UCSD-AML1 (cell line): ENCODE data around the gene GARS1.
"Not testable (repeated sequence)": the region's sequence is repeated elsewhere in the genome, so short reads cannot be mapped to it uniquely, and the experiment has no call there.

ENCODE experiments used
- DNase-seq: peaks from one replicate; lab custom pipeline; 2025; ENCODE audit not compliant: unreplicated experiment; lab: John Stamatoyannopoulos, UW

Gene GARS1

DNA sequence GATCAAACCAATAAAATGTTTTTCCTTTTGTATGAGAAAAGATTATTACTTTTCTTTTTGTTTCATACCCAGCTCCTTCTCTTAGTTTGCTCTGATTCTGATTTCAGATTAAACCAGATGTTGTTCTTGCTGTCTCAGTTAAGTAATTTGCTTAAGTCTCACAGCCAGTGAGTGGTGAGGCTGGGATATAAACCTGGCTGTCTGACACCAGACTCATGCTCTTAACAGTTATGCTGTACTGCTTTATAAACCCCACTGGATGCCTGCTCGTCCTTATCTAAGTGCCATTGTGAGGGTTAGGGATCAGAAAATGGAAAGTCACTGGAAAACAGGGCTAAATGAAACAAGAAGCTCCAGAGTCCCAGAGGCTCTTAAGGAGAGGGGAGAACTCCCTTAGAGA lies 24.3 kb downstream of the GARS1 start:
- DNase-seq: no peak

DNA sequence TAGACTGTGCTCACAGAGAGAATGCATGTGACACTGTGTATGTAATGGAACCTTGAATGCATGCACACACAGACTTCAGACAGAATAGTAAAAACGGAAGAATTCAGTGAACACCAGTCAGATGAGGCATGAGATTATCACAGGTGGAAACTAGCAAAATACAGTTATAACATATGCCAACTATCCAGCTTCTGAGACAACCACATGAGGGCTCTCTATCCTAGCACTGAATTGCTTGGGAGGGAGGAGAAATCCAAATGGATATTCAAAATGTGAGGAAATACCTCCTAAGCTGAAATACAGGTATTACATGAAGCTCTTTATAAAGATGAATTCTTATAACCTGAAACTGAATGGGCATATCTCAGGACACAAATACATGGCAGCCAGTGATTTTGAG lies 30.6 kb downstream of the GARS1 start:
- no peak for DNase-seq

- no peak for DNase-seq
Measured at GRCh38 chr7:30627026-30627425, 32.3 kb downstream of the GARS1 start.

- no peak for DNase-seq
Measured at GRCh38 chr7:30630986-30631385, 36.3 kb downstream of the GARS1 start.

DNA sequence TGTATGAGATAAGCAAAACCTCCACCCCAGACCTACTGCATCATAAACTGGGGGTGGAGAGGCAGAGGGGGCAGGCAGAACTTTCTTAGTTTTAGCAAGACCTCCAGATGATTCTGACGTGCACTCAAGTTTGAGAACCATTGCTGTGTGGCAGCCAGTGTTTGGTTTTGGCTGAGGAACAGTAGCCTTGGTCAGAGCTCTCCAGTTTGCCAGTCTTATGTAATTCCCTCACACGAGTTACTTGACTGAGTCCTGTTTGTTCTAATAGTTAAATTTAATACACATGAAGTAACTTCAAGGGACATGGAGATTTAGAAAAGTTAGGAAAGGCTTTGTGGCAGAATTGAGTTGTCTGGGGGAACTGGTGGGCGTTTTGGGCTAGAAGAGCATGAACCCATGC lies 38.5 kb downstream of the GARS1 start:
- no peak for DNase-seq

DNA sequence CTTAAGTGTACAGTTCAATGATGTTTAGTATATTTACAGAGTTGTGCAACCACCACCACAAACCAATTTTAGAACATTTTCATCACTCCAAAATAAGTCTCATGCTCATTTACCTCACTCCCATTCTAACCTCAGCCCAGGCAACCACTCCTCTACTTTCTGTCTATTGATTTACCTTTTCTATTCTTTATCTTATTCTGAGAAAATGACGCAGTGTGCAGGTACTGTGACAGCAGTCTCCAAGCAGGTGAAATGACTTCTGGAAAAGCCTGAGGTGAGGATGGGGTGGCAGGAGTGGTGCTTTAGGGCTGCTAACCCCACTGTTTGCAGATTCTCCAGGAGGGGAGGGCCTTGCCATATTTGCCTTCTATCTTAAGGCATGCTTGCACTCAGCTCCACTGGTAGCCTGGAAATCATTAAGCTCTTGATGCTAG lies 39.5 kb downstream of the GARS1 start:
- no peak for DNase-seq

GRCh38 chr7:30634634-30635201 lies 40.0 kb downstream of the GARS1 start:
- no peak for DNase-seq

DNA sequence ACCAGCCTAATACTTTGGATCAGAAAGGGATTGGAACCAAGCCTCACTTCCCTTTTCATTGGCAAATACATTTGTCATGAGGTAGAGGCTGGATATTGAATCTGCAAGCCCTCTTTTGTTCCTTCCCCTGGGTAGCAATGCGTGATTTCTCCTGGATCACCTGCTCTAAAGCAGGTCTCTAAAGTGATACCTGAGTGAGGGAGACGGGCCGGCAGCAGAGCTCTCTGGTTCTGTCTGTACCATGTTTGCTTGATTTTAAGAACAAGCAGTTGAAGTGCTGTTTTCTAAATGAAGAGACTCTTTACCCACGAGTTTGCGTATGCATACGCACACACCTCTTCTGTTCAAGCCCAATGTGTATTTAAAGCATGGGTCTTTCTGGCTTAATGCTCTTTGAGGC lies 41.1 kb downstream of the GARS1 start:
- no peak for DNase-seq

- not testable (repeated sequence) for DNase-seq
Measured at GRCh38 chr7:30642322-30642721, 47.6 kb downstream of the GARS1 start.

DNA sequence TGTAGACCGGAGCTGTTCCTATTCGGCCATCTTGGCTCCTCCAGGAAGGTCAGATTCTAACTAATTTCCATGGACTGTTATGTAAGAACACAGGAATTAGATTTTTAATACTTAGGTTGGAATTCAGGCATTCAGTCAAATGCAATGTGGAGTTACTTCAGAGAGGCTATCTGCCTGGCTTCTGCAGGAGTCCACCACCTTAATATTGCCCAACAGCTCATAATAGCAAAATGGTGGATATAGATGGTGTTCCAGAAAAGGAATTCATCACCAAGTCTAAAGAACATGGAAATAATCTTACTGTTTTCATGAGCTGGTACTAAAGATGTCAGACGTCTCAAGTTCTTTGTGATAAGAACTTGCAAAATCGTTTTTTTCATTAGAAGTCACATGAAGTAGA lies 48.1 kb downstream of the GARS1 start:
- no peak for DNase-seq

DNA sequence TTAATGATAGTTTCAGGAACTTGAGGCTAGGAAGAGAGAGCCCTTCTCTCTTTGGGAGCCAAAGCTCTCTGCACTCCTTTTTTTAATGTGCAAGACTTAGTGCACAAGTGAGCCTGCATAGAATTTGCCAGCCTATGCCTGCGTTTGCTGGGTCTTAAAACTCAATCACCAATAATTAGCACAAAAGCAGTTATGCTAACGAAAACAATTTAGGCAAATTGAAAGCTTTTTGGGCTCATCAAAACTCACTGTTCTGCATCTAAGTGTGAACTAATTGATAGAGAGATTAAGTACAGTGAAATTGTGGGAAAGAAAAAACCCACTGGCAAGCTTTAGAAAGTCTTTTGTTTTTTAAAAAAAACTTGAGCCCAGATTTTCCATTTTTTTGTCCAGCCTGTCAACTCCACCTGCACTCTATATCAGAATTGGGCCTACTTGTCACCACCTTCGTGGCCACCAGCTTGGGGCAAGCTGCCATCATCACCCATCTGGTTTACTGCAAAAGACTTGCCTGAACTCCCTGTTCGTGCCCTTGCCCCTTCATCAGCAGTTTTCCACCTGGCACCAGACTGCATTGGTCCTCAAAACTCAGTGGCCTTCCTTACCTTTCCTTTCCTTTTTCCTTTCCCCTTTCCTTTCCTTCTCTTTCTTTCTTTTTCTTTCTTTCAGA lies 49.7 kb downstream of the GARS1 start:
- no peak for DNase-seq

GRCh38 chr7:30645661-30646060 lies 51.0 kb downstream of the GARS1 start:
- DNase-seq: no peak

GRCh38 chr7:30646154-30646553 lies 51.5 kb downstream of the GARS1 start:
- DNase-seq: no peak

DNA sequence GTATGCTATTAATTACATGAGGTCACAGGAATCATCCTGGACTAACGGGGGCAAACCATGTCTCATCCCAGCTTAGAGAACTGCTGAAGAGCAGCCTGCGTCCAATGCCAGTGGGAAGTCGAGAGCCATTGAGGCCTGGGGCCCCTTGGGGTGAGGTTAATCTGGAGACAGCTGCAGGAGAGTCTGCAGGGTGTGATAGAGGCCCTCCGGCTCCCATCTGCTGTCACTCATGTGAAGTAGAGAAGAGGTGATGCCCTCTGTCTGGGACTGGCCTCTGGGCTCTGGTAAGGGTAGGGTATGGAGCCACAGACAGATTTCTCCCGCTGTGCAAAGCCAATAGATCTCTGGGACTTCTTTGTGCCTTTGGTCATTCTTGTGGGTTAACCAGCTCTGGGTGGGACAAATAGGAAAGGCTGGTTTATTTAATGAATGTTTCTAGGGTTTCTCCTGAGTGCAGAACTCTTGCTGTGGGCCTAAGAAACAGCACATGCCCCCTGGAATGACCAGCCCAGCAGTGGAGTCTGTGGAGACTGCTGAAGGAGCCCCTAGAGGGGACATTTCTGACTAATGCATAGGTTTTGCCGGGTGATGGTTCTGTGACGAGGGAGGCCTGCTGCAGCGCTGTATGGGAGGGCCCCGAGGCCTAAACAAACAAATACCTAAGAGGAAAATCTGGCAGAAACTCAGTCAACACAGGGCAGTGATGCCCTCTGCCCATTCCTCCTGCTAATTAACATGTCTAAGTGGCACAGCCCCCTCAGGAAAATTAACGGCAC lies 53.1 kb downstream of the GARS1 start:
- DNase-seq: no peak

GRCh38 chr7:30648744-30649540 lies 54.3 kb downstream of the GARS1 start:
- DNase-seq: no peak

DNA sequence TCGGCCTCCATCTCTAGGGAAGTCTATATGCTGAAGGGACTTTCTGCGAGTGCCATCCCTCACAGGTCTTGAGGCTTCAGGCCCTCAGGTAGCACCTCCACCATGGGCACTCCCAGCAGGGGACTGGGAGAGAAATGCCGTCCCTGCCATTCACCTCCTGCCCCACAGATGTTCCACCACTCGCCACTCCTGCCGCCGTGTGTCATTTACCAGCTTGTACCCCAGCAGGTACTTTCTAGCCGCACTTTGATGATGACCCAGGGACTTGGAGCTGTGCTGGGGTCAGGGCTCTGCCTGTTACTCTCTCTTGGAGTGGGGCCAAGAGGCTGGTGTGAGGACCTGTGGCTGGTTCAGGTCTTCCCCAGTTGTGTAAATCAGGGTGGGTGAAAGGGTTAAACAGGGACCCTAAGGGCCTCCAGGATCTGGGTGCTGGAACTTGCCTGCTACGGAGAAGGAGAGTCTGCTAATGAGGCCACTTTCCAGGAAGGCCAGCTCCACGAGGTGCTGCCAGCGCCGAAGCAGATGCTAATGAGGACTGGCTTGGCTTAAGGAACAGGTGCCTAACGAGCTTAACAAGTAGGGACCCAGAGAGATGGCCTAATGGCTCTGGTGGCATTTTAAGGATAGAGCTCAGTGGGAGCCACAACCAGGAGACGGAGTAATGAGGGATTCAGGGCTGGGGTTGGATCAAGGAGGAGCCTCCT lies 55.2 kb downstream of the GARS1 start:
- DNase-seq: no peak

- no peak for DNase-seq
Measured at GRCh38 chr7:30650421-30650808, 55.7 kb downstream of the GARS1 start.

DNA sequence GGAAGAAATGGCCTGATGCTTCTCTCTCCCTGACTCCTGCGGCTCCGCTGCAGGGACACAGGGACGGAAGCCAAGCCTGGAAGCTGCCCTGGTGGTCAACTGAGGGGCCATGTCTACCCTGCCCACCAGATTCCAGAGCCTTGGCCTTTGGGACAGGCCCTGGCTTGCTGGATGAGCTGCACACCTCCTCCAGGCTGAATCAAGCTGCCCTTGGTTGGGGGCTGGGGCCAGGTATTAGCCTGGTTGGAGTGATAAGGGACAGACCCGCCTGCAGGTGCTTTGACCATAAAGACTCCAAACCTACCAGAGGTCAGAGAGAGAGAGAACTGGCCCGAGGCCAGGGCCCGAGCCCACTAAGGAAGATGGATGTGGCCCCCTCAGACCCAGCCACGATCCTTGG lies 57.5 kb downstream of the GARS1 start:
- DNase-seq: no peak

GRCh38 chr7:30652698-30653641 lies 58.3 kb downstream of the GARS1 start:
- DNase-seq: no peak
